Fibroblast of the aortic adventitia (primary cell): ENCODE data around the gene MED13. TPM values are rescaled to one million over a fixed set of nuclear protein-coding genes. Genes with fewer than 3 reads are reported as not detected.

Source experiments
- DNase-seq: peaks from one replicate; pipeline ENCODE4 v3.0.0-alpha.2; 2010; ENCODE audit warnings: low read depth
- H3K4me3 ChIP-seq: 2 replicates; pipeline ENCODE4 v1.5.1; 2011; ENCODE audit warnings: low read depth, mild to moderate bottlenecking, control low read depth, low read length, moderate library complexity
- CTCF ChIP-seq: IDR thresholded peaks from 2 replicates; pipeline ENCODE4 v1.5.1; 2011; ENCODE audit warnings: mild to moderate bottlenecking, low read length, control low read depth, inconsistent platforms; ENCODE audit not compliant: insufficient read depth
- total RNA-seq: library from RNA; depleted of rRNA; stranded (reverse); fragments of >200 nt; gene quantifications from 2 replicates; pipeline ENCODE4 v1.2.3, GENCODE V29; 2012; ENCODE audit warnings: low replicate concordance

The MED13 gene
- total RNA-seq, 1 donor, result 68.1 TPM

DNA sequence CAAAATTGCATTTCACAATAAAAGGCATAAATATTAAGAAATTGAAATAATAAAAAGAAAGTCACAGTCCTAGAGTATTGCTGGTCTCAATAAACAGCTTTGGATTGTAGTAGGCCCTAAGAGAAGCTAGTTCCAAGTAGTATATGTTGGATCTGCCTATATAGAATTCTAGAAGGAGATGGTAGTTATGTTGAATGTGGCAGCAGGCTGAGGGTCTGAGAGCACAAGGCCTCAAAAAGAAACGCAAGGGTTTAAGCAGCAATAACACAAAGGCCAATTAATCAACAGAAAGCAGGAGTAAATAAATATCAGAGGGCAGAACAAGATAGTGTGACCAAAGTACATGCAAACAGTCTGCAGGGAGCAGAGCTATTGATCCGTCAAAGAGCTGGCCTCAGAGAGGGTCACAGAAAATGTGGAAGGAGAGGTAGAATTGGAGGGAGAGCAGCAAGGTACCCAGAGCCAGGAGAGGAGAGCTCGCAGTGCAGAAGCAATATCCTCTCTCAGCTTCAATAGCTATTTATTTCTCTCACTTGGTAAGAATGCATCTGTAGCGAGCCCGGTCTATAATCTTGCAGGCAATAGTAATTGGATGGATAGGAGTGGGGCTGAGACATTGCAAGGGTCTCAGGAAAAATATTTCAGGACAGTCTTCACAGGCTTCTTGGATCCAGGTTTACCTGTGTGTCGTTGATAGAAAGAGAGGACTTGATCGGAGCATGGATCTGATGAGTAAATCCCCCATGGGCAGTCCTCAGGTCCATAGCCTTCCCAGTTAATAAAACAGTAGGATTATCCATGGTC lies 25.1 kb upstream of the MED13 start:
- DNase-seq, result no peak
- H3K4me3 ChIP-seq, result no peak overlapping the region
- TF ChIP-seq CTCF, result no peak

DNA sequence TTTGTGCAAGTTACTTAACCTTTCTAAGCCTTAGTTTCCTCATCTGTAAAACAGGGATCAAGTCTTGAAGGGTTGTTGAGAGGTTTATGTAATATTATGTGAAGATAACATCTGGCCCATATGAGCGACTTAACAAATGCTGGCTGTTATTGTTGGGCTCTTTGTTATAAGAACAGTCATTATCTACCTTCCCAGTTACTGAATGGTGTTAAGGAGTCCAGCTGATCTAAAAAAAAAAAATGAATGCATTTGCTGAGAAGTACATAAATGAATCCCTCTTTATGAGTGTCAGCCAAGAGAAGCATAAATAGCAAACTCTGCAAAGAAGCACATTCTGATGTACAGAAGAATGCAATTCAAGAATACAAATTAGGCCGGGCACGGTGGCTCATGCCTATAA lies 24.3 kb upstream of the MED13 start:
- no peak for TF ChIP-seq CTCF

GRCh38 chr17:62086737-62087136 lies 21.7 kb upstream of the MED13 start:
- TF ChIP-seq CTCF, result no peak
- no peak overlapping the region for H3K4me3 ChIP-seq
- DNase-seq, result no peak

More for the DNA sequence above, 24.3 kb upstream of the MED13 start:
- no peak for DNase-seq
- no peak overlapping the region for H3K4me3 ChIP-seq

GRCh38 chr17:62085511-62086408 lies 20.7 kb upstream of the MED13 start:
- TF ChIP-seq CTCF, result no peak
- DNase-seq, result peak; percentile 72
- H3K4me3 ChIP-seq, result no peak overlapping the region

- no peak for DNase-seq
- no peak overlapping the region for H3K4me3 ChIP-seq
- TF ChIP-seq CTCF, result no peak
Observed at GRCh38 chr17:62084585-62084984, 19.5 kb upstream of the MED13 start.

DNA sequence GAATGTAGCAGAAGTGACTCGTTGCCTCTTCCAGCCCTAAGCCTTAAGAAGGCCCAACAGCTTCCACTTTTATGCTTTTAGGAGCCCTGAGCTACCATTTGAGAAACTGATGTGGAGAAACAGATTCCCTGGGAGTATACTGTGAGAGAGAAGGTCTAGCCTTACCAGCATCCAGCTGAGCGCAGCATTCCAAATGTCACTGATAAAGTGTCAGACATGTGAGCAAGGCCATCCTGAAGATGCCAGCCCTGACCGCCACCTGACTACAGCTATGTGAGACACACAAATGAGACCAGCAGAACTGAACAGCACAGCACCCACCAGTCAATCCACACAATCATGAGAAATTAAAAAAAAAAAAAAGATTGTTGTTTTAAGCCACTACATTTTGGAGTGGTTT lies 18.6 kb upstream of the MED13 start:
- no peak for TF ChIP-seq CTCF
- DNase-seq, result no peak
- H3K4me3 ChIP-seq, result no peak overlapping the region
